ENCODE measurements around the gene HIVEP3.

- TF ChIP-seq, protein P1, sequence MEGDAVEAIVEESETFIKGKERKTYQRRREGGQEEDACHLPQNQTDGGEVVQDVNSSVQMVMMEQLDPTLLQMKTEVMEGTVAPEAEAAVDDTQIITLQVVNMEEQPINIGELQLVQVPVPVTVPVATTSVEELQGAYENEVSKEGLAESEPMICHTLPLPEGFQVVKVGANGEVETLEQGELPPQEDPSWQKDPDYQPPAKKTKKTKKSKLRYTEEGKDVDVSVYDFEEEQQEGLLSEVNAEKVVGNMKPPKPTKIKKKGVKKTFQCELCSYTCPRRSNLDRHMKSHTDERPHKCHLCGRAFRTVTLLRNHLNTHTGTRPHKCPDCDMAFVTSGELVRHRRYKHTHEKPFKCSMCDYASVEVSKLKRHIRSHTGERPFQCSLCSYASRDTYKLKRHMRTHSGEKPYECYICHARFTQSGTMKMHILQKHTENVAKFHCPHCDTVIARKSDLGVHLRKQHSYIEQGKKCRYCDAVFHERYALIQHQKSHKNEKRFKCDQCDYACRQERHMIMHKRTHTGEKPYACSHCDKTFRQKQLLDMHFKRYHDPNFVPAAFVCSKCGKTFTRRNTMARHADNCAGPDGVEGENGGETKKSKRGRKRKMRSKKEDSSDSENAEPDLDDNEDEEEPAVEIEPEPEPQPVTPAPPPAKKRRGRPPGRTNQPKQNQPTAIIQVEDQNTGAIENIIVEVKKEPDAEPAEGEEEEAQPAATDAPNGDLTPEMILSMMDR (IDR thresholded peaks at IDR 0.05), result no peak
- TF ChIP-seq POLR2A (IDR thresholded peaks at IDR 0.05), result no peak
Observed at GRCh38 chr1:41812051-41812450, 106.7 kb downstream of the HIVEP3 start.
